ENCODE measurements around the gene PRR33.

The PRR33 gene

DNA sequence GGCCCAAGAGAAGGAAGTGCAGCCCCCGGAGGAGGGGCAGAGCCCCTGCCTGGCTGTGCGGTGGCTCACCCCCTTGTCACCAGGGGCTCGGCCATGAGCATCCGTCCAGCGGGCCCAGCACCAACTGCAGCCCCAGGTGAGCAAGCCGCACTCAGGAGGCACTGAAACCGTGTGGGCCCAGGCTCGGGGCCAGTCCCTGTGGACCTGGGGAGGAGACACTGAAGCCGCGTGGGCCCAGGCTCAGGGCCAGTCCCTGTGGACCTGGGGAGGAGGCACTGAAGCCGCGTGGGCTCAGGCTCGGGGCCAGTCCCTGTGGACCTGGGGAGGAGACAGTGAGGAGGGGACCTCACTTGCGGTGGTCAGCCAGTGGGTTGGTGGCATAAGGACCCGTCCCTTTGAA lies 24.9 kb downstream of the PRR33 start:
- no peak overlapping the region for H3K4me3 ChIP-seq (ENCODE audit: low read depth, low read length)
- no peak for TF ChIP-seq CTCF (IDR thresholded peaks at IDR 0.05; ENCODE audit: insufficient read depth, low read depth, low read length, missing control alignments)

GRCh38 chr11:1866226-1866625 lies 25.5 kb downstream of the PRR33 start:
- no peak overlapping the region for H3K4me3 ChIP-seq (ENCODE audit: low read depth, low read length)
- DNase-seq (ENCODE audit: low read depth), result no peak
- no peak for TF ChIP-seq CTCF (IDR thresholded peaks at IDR 0.05; ENCODE audit: insufficient read depth, low read depth, low read length, missing control alignments)

More for the DNA sequence above, 24.9 kb downstream of the PRR33 start:
- DNase-seq (ENCODE audit: low read depth), result no peak

- no peak overlapping the region for H3K4me3 ChIP-seq (ENCODE audit: low read depth, low read length)
- TF ChIP-seq CTCF (IDR thresholded peaks at IDR 0.05; ENCODE audit: insufficient read depth, low read depth, low read length, missing control alignments), result no peak
- DNase-seq (ENCODE audit: low read depth), result no peak
Measured at GRCh38 chr11:1864831-1865665, 26.6 kb downstream of the PRR33 start.

DNA sequence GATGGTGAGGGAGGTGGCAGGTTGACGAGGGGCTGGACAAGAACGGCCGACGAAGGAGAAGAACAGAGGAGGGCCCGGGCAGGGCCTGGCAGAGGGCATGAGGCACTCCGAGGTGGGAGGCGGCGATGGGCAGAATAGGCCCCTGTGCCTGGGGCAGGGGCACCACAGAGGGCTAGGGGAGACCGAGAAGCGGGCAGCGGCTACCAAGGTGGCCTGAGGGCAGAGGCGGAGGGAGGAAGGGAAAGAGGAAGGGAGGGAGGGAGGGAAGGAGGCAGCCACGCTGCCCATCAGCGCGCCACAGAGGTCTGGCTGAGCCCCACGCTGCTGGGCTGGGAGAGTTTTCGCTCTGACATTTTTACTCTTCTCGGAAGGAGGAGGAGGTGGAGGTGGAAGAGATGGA lies 27.5 kb downstream of the PRR33 start:
- no peak overlapping the region for H3K4me3 ChIP-seq (ENCODE audit: low read depth, low read length)
- no peak for DNase-seq (ENCODE audit: low read depth)
- no peak for TF ChIP-seq CTCF (IDR thresholded peaks at IDR 0.05; ENCODE audit: insufficient read depth, low read depth, low read length, missing control alignments)

- no peak overlapping the region for H3K4me3 ChIP-seq (ENCODE audit: low read depth, low read length)
- TF ChIP-seq CTCF (IDR thresholded peaks at IDR 0.05; ENCODE audit: insufficient read depth, low read depth, low read length, missing control alignments), result no peak
- no peak for DNase-seq (ENCODE audit: low read depth)
Measured at GRCh38 chr11:1863352-1864216, 28.1 kb downstream of the PRR33 start.

DNA sequence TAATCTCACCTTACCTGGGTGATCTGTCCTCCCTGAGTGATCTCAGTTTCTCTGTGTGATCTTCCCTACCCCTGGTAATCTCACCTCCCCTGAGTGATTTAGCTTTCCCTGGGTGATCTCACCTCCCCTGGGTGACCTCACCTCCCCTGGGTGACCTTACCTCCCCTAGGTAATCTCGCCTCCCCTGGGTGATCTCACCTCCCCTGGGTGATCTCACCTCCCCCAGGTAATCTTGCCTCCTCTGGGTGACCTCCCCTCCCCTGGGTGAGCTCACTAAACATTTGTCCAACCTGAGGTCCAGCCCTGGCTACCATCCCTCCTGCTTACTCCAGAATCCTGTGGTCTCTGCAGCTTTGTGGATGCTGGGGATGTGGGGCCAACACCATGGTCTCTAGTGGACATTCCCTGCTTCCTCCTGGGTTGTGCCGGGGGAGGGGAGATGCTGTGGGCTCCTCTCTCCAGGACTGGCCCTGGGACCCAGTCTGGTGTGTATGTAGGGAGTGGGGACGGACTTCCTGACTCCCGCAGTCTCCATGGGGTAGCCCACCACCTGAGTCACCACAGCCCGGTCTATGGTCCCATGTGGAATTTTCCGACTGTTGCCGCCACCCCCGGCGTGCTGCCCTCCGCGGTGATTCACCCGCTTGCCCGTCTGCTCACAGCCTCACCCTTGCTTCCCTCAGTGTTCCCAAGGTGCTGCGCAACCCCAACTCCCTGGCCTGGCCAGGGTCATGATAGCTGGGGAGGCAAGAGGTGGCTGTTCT lies 28.9 kb downstream of the PRR33 start:
- no peak for DNase-seq (ENCODE audit: low read depth)
- no peak for TF ChIP-seq CTCF (IDR thresholded peaks at IDR 0.05; ENCODE audit: insufficient read depth, low read depth, low read length, missing control alignments)
- no peak overlapping the region for H3K4me3 ChIP-seq (ENCODE audit: low read depth, low read length)
